Central memory CD8-positive, alpha-beta T cell (primary cell): ENCODE results near the gene ALDH1L2.

Experiments
- ATAC-seq: fragments of 150-1000 bp; cut with Tn5 transposase; replicated peaks from 2 replicates; pipeline ENCODE4 v1.10.0; 2022; ENCODE audit warnings: mild to moderate bottlenecking, moderate FRiP score, moderate number of reproducible peaks; ENCODE audit not compliant: poor library complexity, severe bottlenecking; ENCODE audit errors: extremely low read depth
- DNase-seq, 2 donors: peaks; one replicate each; pipeline ENCODE4 v3.0.0; 2021; ENCODE audit warnings: low spot score in 2 of 2
- H3K27ac Mint-ChIP-seq: one replicate; pipeline ENCODE4 v1.8.0; 2022; ENCODE audit warnings: low read depth, mild to moderate bottlenecking, moderate library complexity, mixed read lengths
- H3K27me3 Mint-ChIP-seq: one replicate; pipeline ENCODE4 v1.8.0; 2022; ENCODE audit warnings: mixed read lengths
- H3K36me3 Mint-ChIP-seq: one replicate; pipeline ENCODE4 v1.8.0; 2022; ENCODE audit warnings: mild to moderate bottlenecking, moderate library complexity, mixed read lengths; ENCODE audit not compliant: insufficient read depth
- H3K4me1 Mint-ChIP-seq: one replicate; pipeline ENCODE4 v1.8.0; 2022; ENCODE audit warnings: mixed read lengths
- H3K4me3 Mint-ChIP-seq: one replicate; pipeline ENCODE4 v1.8.0; 2022; ENCODE audit warnings: mild to moderate bottlenecking, moderate library complexity, mixed read lengths
- H3K9me3 Mint-ChIP-seq: one replicate; pipeline ENCODE4 v1.8.0; 2022; ENCODE audit warnings: mixed read lengths

Gene ALDH1L2

GRCh38 chr12:105018012-105018411 is 66.2 kb downstream of the ALDH1L2 start:
- ATAC-seq (no peak), DNase-seq (no peak)
- no peaks in the 10 kb centered on the region for H3K27me3 Mint-ChIP-seq
- H3K4me3 Mint-ChIP-seq = no peak overlapping the region
- no peak overlapping the region for H3K27ac Mint-ChIP-seq
- H3K9me3 Mint-ChIP-seq = no peaks in the 10 kb centered on the region
- H3K36me3 Mint-ChIP-seq = no peaks in the 10 kb centered on the region
- H3K4me1 Mint-ChIP-seq = no peaks in the 10 kb centered on the region

GRCh38 chr12:105015543-105015942 is 68.7 kb downstream of the ALDH1L2 start:
- no peak for ATAC-seq
- Mint-ChIP-seq H3K36me3 (peaks cover 2% of the 10 kb centered on the region), H3K4me3 (no peak overlapping the region), H3K27me3 (no peaks in the 10 kb centered on the region), H3K4me1 (no peaks in the 10 kb centered on the region), H3K9me3 (peaks cover 14% of the 10 kb centered on the region), H3K27ac (no peak overlapping the region)
- no peak for DNase-seq

GRCh38 chr12:105014603-105015002 is 69.7 kb downstream of the ALDH1L2 start:
- ATAC-seq = no peak
- Mint-ChIP-seq H3K4me3 (no peak overlapping the region), H3K36me3 (peaks cover 5% of the 10 kb centered on the region), H3K27me3 (no peaks in the 10 kb centered on the region), H3K9me3 (peaks cover 16% of the 10 kb centered on the region), H3K27ac (no peak overlapping the region), H3K4me1 (no peaks in the 10 kb centered on the region)
- no peak for DNase-seq

- H3K27me3 Mint-ChIP-seq = no peaks in the 10 kb centered on the region
- ATAC-seq (no peak), DNase-seq (no peak)
- peaks cover 16% of the 10 kb centered on the region for H3K9me3 Mint-ChIP-seq
- peaks cover 8% of the 10 kb centered on the region for H3K36me3 Mint-ChIP-seq
- H3K27ac Mint-ChIP-seq = no peak overlapping the region
- no peaks in the 10 kb centered on the region for H3K4me1 Mint-ChIP-seq
- no peak overlapping the region for H3K4me3 Mint-ChIP-seq
These were observed 70.4 kb downstream of the ALDH1L2 start for GRCh38 chr12:105013892-105014291.

- Mint-ChIP-seq H3K9me3 (no peaks in the 10 kb centered on the region), H3K27ac (no peak overlapping the region), H3K36me3 (peaks cover 7% of the 10 kb centered on the region), H3K4me1 (peaks cover 18% of the 10 kb centered on the region), H3K27me3 (no peaks in the 10 kb centered on the region), H3K4me3 (no peak overlapping the region)
- no peak for DNase-seq
- no peak for ATAC-seq
These were observed 82.8 kb downstream of the ALDH1L2 start for GRCh38 chr12:105001476-105001875.

GRCh38 chr12:104999347-104999685 is 84.9 kb downstream of the ALDH1L2 start:
- H3K4me1 Mint-ChIP-seq = peaks cover 18% of the 10 kb centered on the region
- DNase-seq (no peak), ATAC-seq (no peak)
- H3K9me3 Mint-ChIP-seq = no peaks in the 10 kb centered on the region
- H3K4me3 Mint-ChIP-seq = no peak overlapping the region
- no peaks in the 10 kb centered on the region for H3K27me3 Mint-ChIP-seq
- peaks cover 12% of the 10 kb centered on the region for H3K36me3 Mint-ChIP-seq
- no peak overlapping the region for H3K27ac Mint-ChIP-seq

- H3K9me3 Mint-ChIP-seq = no peaks in the 10 kb centered on the region
- DNase-seq (no peak), ATAC-seq (no peak)
- no peaks in the 10 kb centered on the region for H3K27me3 Mint-ChIP-seq
- peak overlapping the region; percentile 32 for H3K27ac Mint-ChIP-seq
- H3K4me1 Mint-ChIP-seq = peaks cover 18% of the 10 kb centered on the region
- H3K36me3 Mint-ChIP-seq = peaks cover 12% of the 10 kb centered on the region
- no peak overlapping the region for H3K4me3 Mint-ChIP-seq
These were observed 85.6 kb downstream of the ALDH1L2 start for GRCh38 chr12:104998423-104999346.

GRCh38 chr12:104997541-104997940 is 86.7 kb downstream of the ALDH1L2 start:
- ATAC-seq (no peak), DNase-seq (no peak)
- H3K36me3 Mint-ChIP-seq = peaks cover 17% of the 10 kb centered on the region
- H3K27ac Mint-ChIP-seq = no peak overlapping the region
- H3K9me3 Mint-ChIP-seq = no peaks in the 10 kb centered on the region
- H3K4me1 Mint-ChIP-seq = peaks cover 18% of the 10 kb centered on the region
- no peaks in the 10 kb centered on the region for H3K27me3 Mint-ChIP-seq
- H3K4me3 Mint-ChIP-seq = no peak overlapping the region

- Mint-ChIP-seq H3K4me1 (peaks cover 11% of the 10 kb centered on the region), H3K27ac (no peak overlapping the region), H3K9me3 (no peaks in the 10 kb centered on the region), H3K27me3 (no peaks in the 10 kb centered on the region), H3K4me3 (no peak overlapping the region), H3K36me3 (peaks cover 28% of the 10 kb centered on the region)
- DNase-seq (no peak), ATAC-seq (no peak)
These were observed 89.9 kb downstream of the ALDH1L2 start for GRCh38 chr12:104994336-104994735.

- ATAC-seq (no peak), DNase-seq (no peak)
- no peaks in the 10 kb centered on the region for H3K9me3 Mint-ChIP-seq
- H3K4me1 Mint-ChIP-seq = peaks cover 16% of the 10 kb centered on the region
- H3K4me3 Mint-ChIP-seq = no peak overlapping the region
- H3K36me3 Mint-ChIP-seq = peaks cover 29% of the 10 kb centered on the region
- no peaks in the 10 kb centered on the region for H3K27me3 Mint-ChIP-seq
- H3K27ac Mint-ChIP-seq = no peak overlapping the region
These were observed 92.6 kb downstream of the ALDH1L2 start for GRCh38 chr12:104991565-104992128.

- no peak overlapping the region for H3K4me3 Mint-ChIP-seq
- DNase-seq (no peak), ATAC-seq (no peak)
- H3K36me3 Mint-ChIP-seq = peaks cover 33% of the 10 kb centered on the region
- H3K4me1 Mint-ChIP-seq = peaks cover 21% of the 10 kb centered on the region
- no peak overlapping the region for H3K27ac Mint-ChIP-seq
- H3K9me3 Mint-ChIP-seq = no peaks in the 10 kb centered on the region
- H3K27me3 Mint-ChIP-seq = no peaks in the 10 kb centered on the region
These were observed 93.3 kb downstream of the ALDH1L2 start for GRCh38 chr12:104990950-104991349.

GRCh38 chr12:104986022-104986941 is 98.0 kb downstream of the ALDH1L2 start, which contains the start of gene NOPCHAP1:
Gene NOPCHAP1, plus strand, starts transcription at chr12:104986316. Its CDS starts 37 bp downstream, at chr12:104986353.
- peaks cover 30% of the 10 kb centered on the region for H3K4me1 Mint-ChIP-seq
- H3K27ac Mint-ChIP-seq = peak within 1 kb of the TSS; percentile 42
- H3K36me3 Mint-ChIP-seq = peaks cover 13% of the 10 kb centered on the region
- DNase-seq (peak; percentile 70 to 72), ATAC-seq (peak; percentile 96)
- no peaks in the 10 kb centered on the region for H3K9me3 Mint-ChIP-seq
- H3K27me3 Mint-ChIP-seq = peaks cover 18% of the 10 kb centered on the region
- H3K4me3 Mint-ChIP-seq = peak within 1 kb of the TSS; percentile 90
